NT2/D1 (cell line): ENCODE measurements around the gene MITF.

ENCODE experiments used
- SUZ12 ChIP-seq: IDR thresholded peaks from 2 replicates; pipeline ENCODE4 v1.6.1; 2011; ENCODE audit not compliant: insufficient read length, insufficient read depth; ENCODE audit errors: extremely low read depth
- ZNF274 ChIP-seq: IDR thresholded peaks from 2 replicates; pipeline ENCODE4 v1.6.1; 2011; ENCODE audit warnings: mild to moderate bottlenecking, low read depth, low read length

DNA sequence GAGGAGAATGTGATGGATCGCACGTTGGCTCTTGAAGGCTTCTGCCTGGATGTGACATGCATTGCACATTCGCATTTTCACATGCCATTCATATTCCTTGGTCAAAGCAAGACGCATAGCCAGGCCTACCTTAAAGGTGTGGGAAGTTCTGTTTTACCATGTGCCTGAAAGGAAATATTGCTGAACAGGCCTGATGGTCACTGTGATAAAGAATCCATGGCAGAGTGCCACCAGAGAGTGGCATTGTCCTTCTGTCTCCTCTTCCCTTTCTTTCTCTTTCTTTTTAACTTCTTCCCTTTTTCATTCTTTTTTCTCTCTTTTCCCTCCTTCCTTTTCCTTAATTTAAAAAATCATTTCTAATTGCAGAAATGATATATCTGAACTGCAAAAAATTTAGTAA, 15.9 kb upstream of the MITF start:
- TF ChIP-seq ZNF274 (no peak), SUZ12 (no peak)
